DMS53 treated with DMSO at 0.1 percent for 48 hours (cell line): ENCODE results near the gene TTLL3.

ENCODE experiments used
- DNase-seq: peaks from one replicate; lab custom pipeline; 2025; ENCODE audit not compliant: unreplicated experiment; lab: John Stamatoyannopoulos, UW

TTLL3 gene

DNA sequence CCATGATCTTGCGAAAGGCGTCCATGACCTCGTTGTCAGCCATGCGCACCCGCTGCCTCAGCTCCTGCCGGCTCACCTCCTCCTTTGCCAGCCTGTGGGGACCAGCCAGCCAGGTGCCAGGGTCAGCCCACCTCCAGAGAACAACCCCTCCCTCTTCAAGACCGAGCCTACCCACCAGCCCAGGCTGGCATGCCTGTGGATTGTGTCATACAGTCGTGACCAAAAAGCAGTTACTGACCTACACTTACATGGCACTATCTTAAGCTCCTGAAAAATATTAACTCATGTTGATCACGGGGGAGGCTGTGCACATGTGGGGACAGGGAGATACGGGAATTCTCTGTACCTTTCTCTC lies 29.6 kb upstream of the TTLL3 start:
- no peak for DNase-seq

DNA sequence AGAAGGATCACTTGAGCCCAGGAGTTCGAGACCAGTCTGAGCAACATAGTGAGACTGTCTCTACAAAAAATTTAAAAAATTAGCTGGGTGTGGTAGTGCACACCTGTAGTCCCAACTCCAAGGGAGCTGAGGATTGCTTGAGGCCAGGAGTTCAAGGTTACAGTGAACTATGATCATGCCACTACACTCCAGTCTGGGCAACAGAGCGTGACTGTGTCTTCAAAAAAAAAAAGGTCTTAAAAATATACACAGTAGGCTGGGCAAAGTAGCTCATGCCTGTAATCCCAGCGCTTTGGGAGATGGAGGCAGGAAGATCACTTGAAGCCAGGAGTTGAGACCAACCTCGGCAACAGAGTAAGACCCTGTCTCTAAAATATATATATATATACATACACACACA lies 29.2 kb upstream of the TTLL3 start:
- DNase-seq = no peak

DNA sequence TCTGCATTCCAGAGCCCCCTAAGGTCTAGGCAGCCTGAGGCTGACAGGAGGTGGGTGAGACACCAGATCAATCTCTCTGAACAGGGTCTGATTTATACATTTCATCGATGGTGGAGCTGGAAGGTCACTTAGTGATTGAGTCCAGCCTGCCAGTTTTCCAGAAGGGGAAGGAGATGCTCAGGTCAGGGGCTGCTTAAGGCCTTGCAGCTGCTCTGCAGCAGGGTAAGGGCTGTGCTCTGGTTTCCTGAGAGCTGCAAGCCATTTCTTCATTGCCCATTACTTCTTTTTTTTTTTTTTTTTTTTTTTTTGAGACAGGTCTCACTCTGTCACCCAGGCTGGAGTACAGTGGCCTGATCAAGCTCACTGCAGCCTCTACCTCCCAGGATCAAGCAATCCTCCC lies 28.5 kb upstream of the TTLL3 start:
- no peak for DNase-seq

GRCh38 chr3:9781978-9782603 lies 28.0 kb upstream of the TTLL3 start:
- DNase-seq = no peak

DNA sequence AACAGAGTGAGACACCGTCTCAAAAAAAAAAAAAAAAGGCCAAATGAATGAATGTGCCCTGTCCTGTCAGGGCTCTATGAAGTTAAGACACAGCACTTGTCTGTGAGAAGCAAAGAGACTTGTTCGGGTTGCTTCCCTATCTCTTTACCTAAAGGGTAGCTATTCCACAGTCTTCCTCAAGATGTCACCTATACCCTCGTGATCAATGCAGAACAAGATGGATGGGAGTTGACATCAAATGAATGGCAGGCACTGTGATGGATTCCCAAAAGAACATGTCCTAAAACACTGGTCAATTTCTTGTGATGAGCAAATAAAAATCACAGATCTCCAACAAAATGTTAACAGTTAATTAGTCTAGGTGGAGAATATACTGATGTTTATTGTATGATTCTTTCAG lies 27.3 kb upstream of the TTLL3 start:
- DNase-seq = no peak

- no peak for DNase-seq
These were observed 26.1 kb upstream of the TTLL3 start for GRCh38 chr3:9783954-9784353.

GRCh38 chr3:9784965-9785364 lies 25.1 kb upstream of the TTLL3 start:
- no peak for DNase-seq

- DNase-seq = no peak
These were observed 24.5 kb upstream of the TTLL3 start for GRCh38 chr3:9785602-9786001.

GRCh38 chr3:9786209-9786739 lies 23.8 kb upstream of the TTLL3 start:
- DNase-seq = no peak

DNA sequence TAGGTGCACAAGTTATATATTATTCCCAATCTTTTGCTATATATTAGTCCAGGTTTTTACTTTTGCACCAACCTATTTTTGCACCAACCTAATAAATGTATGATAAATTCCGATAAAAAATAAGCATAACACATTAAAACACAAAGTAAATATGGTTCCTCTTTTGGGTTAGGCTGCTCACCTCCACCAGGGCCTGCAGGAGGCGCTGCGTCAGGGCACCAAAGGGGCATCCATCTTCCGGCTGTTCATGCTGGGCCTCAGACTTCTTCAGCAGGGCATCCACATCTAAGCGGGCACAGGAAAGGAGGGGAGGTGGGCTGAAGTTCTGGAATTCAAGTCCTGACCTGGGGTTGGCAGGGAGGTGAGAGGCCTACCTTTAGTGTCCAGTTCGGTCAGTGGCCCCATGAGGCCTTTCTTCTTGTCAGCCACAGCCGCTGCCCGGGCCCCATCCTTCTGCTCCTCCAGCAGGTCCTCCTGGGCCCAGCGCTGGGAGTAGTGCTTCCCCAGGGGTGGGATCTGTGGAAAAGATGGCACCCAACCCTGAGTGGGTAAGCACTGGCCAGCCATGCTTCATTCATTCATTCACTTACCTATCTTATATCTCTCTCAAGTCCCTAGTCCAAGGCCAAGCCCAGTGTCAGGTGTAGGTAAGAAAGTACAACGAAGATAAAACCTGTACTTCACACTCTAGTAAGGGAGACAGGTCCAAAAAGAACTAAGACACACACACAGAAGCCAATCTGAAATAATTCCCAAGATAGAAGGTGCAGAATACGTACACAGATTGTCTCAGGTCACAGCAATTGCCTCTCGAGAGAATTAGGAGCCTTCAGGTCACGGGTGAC lies 23.0 kb upstream of the TTLL3 start:
- DNase-seq = no peak

GRCh38 chr3:9787714-9788113 lies 22.3 kb upstream of the TTLL3 start:
- no peak for DNase-seq

DNA sequence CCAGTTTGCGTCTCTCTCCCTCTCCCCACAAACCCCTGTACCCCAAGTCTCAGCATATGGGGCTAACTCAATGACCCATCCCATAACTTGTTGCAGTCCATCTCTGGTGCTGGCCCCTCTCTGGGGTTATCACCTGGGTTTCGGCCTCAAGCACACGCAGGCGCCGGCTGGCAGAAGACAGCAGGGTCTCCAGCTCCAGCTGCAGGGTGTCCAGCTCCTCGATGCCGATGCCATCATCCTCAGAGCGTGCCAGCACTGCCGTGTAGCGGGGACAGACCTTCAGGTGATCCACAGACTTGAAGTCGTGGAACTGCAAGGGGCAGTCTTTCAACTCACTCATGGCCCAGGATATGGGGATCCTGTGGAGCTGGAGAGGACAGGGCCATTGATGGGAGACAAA lies 18.9 kb upstream of the TTLL3 start:
- DNase-seq = no peak

- no peak for DNase-seq
These were observed 18.2 kb upstream of the TTLL3 start for GRCh38 chr3:9791790-9792404.

- DNase-seq = peak; percentile 56
These were observed 17.5 kb upstream of the TTLL3 start, which contains the start of the genes ARPC4 and TADA3 for GRCh38 chr3:9792405-9793160. Gene ARPC4 (plus strand): TSS chr3:9793082. CDS start chr3:9793122, 40 bp downstream. Gene TADA3 (minus strand): TSS chr3:9792473. CDS start chr3:9791466, 1,007 bp downstream.

DNA sequence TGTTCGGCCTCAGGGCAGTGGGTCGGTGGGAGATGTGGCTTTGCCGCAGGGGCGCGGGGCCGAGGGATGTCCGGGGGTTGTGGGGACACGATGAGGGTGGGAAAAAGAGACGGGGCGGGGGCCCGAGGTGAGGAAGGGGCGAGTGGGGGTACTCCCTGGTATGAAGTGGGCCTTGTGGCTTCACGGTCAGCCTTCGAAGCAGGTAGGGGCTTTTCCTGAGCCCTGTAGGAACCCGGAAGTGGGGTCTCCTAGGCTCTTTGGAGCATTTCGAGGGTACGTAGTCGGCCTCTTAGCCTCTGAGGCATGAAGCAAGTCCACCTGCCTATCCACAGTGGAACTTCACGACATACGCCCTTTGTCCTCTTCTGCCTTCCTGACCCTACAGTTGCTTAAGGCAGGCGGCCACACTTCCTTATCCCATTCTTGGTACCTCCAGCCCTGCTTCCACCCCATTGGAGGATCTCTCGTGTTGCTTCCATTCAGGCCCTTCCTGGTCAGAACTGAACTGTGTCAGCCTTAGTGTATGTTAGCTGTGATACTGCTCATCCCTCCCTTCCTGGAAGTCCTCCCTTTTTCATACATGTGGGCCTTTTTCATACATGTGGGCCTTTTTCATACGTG lies 16.8 kb upstream of the TTLL3 start:
- no peak for DNase-seq

DNA sequence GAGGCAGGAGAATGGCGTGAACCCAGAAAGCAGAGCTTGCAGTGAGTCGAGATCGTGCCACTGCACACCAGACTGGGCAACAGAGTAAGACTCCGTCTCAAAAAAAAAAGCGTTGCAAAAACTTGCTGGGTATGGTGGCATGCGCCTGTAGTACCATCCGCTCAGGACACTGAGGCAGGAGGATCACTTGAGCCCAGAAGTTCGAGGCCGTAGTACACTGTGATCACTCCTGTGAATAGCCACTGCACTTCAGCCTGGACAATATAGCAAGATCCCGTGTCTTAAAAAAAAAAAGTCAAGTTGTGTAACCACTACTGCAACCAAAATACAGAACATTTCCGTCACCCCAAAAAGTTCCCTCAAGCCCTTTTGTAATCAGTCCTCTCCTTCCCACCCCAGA lies 15.7 kb upstream of the TTLL3 start:
- DNase-seq = no peak

GRCh38 chr3:9795207-9795606 lies 14.9 kb upstream of the TTLL3 start:
- no peak for DNase-seq

GRCh38 chr3:9797196-9797945 lies 12.7 kb upstream of the TTLL3 start:
- DNase-seq = no peak

DNA sequence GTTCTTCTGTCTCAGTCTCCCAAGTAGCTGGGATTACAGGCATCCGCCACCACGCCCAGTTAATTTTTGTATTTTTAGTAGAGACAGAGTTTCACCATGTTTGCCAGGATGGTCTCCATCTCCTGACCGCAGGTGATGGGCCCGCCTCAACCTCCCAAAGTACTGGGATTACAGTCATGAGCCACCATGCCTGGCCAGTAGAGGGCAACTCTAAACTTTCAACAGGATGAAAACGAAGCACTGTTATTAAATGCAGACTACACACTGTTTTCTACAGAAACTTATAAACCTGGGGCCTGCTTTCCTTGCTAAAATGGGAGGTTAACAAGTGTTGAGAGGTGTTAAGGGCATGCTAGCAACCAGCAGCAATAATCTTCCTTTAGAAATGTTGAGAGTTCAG lies 9.5 kb upstream of the TTLL3 start:
- DNase-seq = no peak

- DNase-seq = no peak
These were observed 6.6 kb upstream of the TTLL3 start for GRCh38 chr3:9803494-9803893.
